Neural progenitor cell (in vitro differentiated cells): ENCODE results near the gene CCDC85C. TPM values are rescaled to one million over a fixed set of nuclear protein-coding genes. Genes with fewer than 3 reads are reported as not detected.

Experiments used
- DNase-seq: peaks from one replicate; pipeline ENCODE4 v3.0.0-alpha.2; 2016; ENCODE audit warnings: low spot score
- H2AFZ ChIP-seq: fragments of 200-600 bp; sonication (generic); replicated peaks from 2 replicates; pipeline ENCODE4 v1.6.1; 2016; ENCODE audit warnings: antibody characterized with exemption
- H3F3A ChIP-seq: fragments of 200-600 bp; sonication (generic); 2 replicates; pipeline ENCODE4 v1.6.1; 2016; ENCODE audit warnings: antibody characterized with exemption, low read depth
- H3K27ac ChIP-seq: fragments of 200-600 bp; sonication (generic); 2 replicates; pipeline ENCODE4 v1.5.1; 2016; ENCODE audit warnings: mild to moderate bottlenecking
- H3K27me3 ChIP-seq: fragments of 200-600 bp; sonication (generic); 2 replicates; pipeline ENCODE4 v1.6.1; 2016; ENCODE audit warnings: mild to moderate bottlenecking, moderate library complexity
- H3K36me3 ChIP-seq: fragments of 200-600 bp; sonication (generic); 2 replicates; pipeline ENCODE4 v1.5.1; 2016
- H3K4me1 ChIP-seq: fragments of 200-600 bp; sonication (generic); 2 replicates; pipeline ENCODE4 v1.6.1; 2016; ENCODE audit warnings: mixed run types
- H3K4me2 ChIP-seq: fragments of 200-600 bp; sonication (generic); 2 replicates; pipeline ENCODE4 v1.6.1; 2016
- H3K4me3 ChIP-seq: fragments of 200-600 bp; sonication (generic); 2 replicates; pipeline ENCODE4 v1.5.1; 2016
- H3K79me2 ChIP-seq: fragments of 200-600 bp; sonication (generic); 2 replicates; pipeline ENCODE4 v1.6.1; 2016; ENCODE audit warnings: low read depth
- H3K9ac ChIP-seq: fragments of 200-600 bp; sonication (generic); 2 replicates; pipeline ENCODE4 v1.6.1; 2016
- H3K9me3 ChIP-seq: fragments of 200-600 bp; sonication (generic); 2 replicates; pipeline ENCODE4 v1.5.1; 2016; ENCODE audit warnings: low read depth
- H4K20me1 ChIP-seq: fragments of 200-600 bp; sonication (generic); 2 replicates; pipeline ENCODE4 v1.6.1; 2016; ENCODE audit warnings: low read depth
- H3K27ac Mint-ChIP-seq: 3 replicates; pipeline ENCODE4 v1.8.0; 2021; ENCODE audit warnings: mixed read lengths
- H3K27me3 Mint-ChIP-seq: 2 replicates; pipeline ENCODE4 v1.8.0; 2022; ENCODE audit warnings: low read depth, mild to moderate bottlenecking, inconsistent platforms, moderate library complexity, mixed read lengths; ENCODE audit not compliant: insufficient read depth
- H3K36me3 Mint-ChIP-seq: 3 replicates; pipeline ENCODE4 v1.8.0; 2021; ENCODE audit warnings: mixed read lengths
- H3K4me1 Mint-ChIP-seq: 3 replicates; pipeline ENCODE4 v1.8.0; 2021; ENCODE audit warnings: mixed read lengths
- H3K4me3 Mint-ChIP-seq: 3 replicates; pipeline ENCODE4 v1.8.0; 2021; ENCODE audit warnings: mild to moderate bottlenecking, moderate library complexity, mixed read lengths
- H3K9me3 Mint-ChIP-seq: 3 replicates; pipeline ENCODE4 v1.8.0; 2020; ENCODE audit warnings: mixed read lengths
- CTCF ChIP-seq: fragments of 200-600 bp; sonication (generic); IDR thresholded peaks from 2 replicates; pipeline ENCODE4 v1.5.1; 2017; ENCODE audit warnings: antibody characterized with exemption, mild to moderate bottlenecking
- EZH2 ChIP-seq: fragments of 200-600 bp; sonication (generic); IDR thresholded peaks from 2 replicates; pipeline ENCODE4 v1.6.1; 2017; ENCODE audit warnings: antibody characterized with exemption, mild to moderate bottlenecking, moderate library complexity
- EZH2phosphoT487 ChIP-seq: fragments of 200-600 bp; sonication (generic); IDR thresholded peaks from 2 replicates; pipeline ENCODE4 v1.6.1; 2017; ENCODE audit warnings: antibody characterized with exemption
- total RNA-seq: library from RNA; depleted of rRNA; stranded (reverse); fragments of >200 nt; gene quantifications from 2 replicates; pipeline ENCODE4 v1.2.3, GENCODE V29; 2015; ENCODE audit warnings: low replicate concordance

The CCDC85C gene
- total RNA-seq, 1 donor from 2014 or later: 19.0 TPM

- Histone ChIP-seq H4K20me1 (peaks cover 96% of the 10 kb centered on the region), H3F3A (peaks cover 28% of the 10 kb centered on the region), H3K27me3 (no peaks in the 10 kb centered on the region), H3K4me2 (no peak overlapping the region), H3K4me1 (peaks cover 76% of the 10 kb centered on the region), H3K4me3 (no peak overlapping the region), H3K9me3 (no peaks in the 10 kb centered on the region), H3K27ac (no peak overlapping the region), H3K9ac (no peak overlapping the region), H3K36me3 (no peaks in the 10 kb centered on the region), H3K79me2 (peaks cover 98% of the 10 kb centered on the region), H2AFZ (no peak overlapping the region)
- Mint-ChIP-seq H3K27ac (no peak overlapping the region), H3K4me1 (peaks cover 83% of the 10 kb centered on the region), H3K36me3 (peaks cover 1% of the 10 kb centered on the region), H3K4me3 (no peak overlapping the region), H3K9me3 (no peaks in the 10 kb centered on the region), H3K27me3 (peaks cover 11% of the 10 kb centered on the region)
- no peak for DNase-seq
- TF ChIP-seq CTCF (no peak), EZH2phosphoT487 (no peak), EZH2 (no peak)
Observed at GRCh38 chr14:99542566-99542965, 61.4 kb downstream of the CCDC85C start.

- H3K9ac ChIP-seq: no peak overlapping the region
- peaks cover 22% of the 10 kb centered on the region for H3F3A ChIP-seq
- peaks cover 98% of the 10 kb centered on the region for H3K79me2 ChIP-seq
- Mint-ChIP-seq H3K4me1 (peaks cover 85% of the 10 kb centered on the region), H3K36me3 (peaks cover 1% of the 10 kb centered on the region), H3K9me3 (no peaks in the 10 kb centered on the region), H3K27ac (peak overlapping the region; percentile 94), H3K27me3 (peaks cover 12% of the 10 kb centered on the region), H3K4me3 (peak overlapping the region; percentile 20)
- H4K20me1 ChIP-seq: peaks cover 96% of the 10 kb centered on the region
- H3K9me3 ChIP-seq: no peaks in the 10 kb centered on the region
- DNase-seq: no peak
- peak overlapping the region; percentile 49 for H3K4me2 ChIP-seq
- no peaks in the 10 kb centered on the region for H3K36me3 ChIP-seq
- peaks cover 78% of the 10 kb centered on the region for H3K4me1 ChIP-seq
- H3K27ac ChIP-seq: no peak overlapping the region
- H3K27me3 ChIP-seq: no peaks in the 10 kb centered on the region
- H3K4me3 ChIP-seq: no peak overlapping the region
- H2AFZ ChIP-seq: no peak overlapping the region
- TF ChIP-seq EZH2phosphoT487 (no peak), EZH2 (no peak), CTCF (no peak)
Observed at GRCh38 chr14:99541677-99542470, 62.1 kb downstream of the CCDC85C start.

- Mint-ChIP-seq H3K9me3 (no peaks in the 10 kb centered on the region), H3K27me3 (peaks cover 9% of the 10 kb centered on the region), H3K4me1 (peaks cover 82% of the 10 kb centered on the region), H3K27ac (peak overlapping the region; percentile 91), H3K4me3 (no peak overlapping the region), H3K36me3 (peaks cover 1% of the 10 kb centered on the region)
- Histone ChIP-seq H3K4me2 (no peak overlapping the region), H4K20me1 (peaks cover 95% of the 10 kb centered on the region), H3F3A (peaks cover 17% of the 10 kb centered on the region), H3K79me2 (peaks cover 100% of the 10 kb centered on the region), H3K9me3 (no peaks in the 10 kb centered on the region), H3K4me1 (peaks cover 77% of the 10 kb centered on the region), H3K27ac (no peak overlapping the region), H2AFZ (no peak overlapping the region), H3K27me3 (no peaks in the 10 kb centered on the region), H3K9ac (no peak overlapping the region), H3K36me3 (no peaks in the 10 kb centered on the region), H3K4me3 (no peak overlapping the region)
- TF ChIP-seq EZH2phosphoT487: no peak
- TF ChIP-seq EZH2: no peak
- TF ChIP-seq CTCF: no peak
- DNase-seq: no peak
Observed at GRCh38 chr14:99541211-99541610, 62.8 kb downstream of the CCDC85C start.
